ENCODE data around the gene EEFSEC.
A peak's percentile ranks its signal among the peaks of the same experiment; 100 is the strongest.

EEFSEC gene

GRCh38 chr3:128421966-128422365 is 268.7 kb downstream of the EEFSEC start:
- H3K18ac ChIP-seq (ENCODE audit: low read length) = no peak overlapping the region
- no peak overlapping the region for H3K4me3 ChIP-seq (ENCODE audit: low read length in 2 of 2)
- H2BK12ac ChIP-seq (ENCODE audit: low read length) = no peak overlapping the region
- H3K36me3 ChIP-seq (replicated peaks in 1 of 2; ENCODE audit: control insufficient read depth in 2 of 2, insufficient read depth in 2 of 2, low read length in 2 of 2) = no peaks in the 10 kb centered on the region
- H3K79me1 ChIP-seq (ENCODE audit: low read depth, low read length) = peaks cover 1% of the 10 kb centered on the region
- H3K4me2 ChIP-seq (ENCODE audit: insufficient read depth, low read length, poor library complexity, severe bottlenecking) = no peak overlapping the region
- H2AFZ ChIP-seq (ENCODE audit: low read length) = no peak overlapping the region
- no peak overlapping the region for H4K8ac ChIP-seq (ENCODE audit: low read depth, low read length)
- no peak overlapping the region for H3K9ac ChIP-seq (ENCODE audit: low read depth, low read length, poor library complexity)
- peaks cover 0 to 2% of the 10 kb centered on the region in 2 donors for H3K4me1 ChIP-seq (ENCODE audit: control insufficient read depth in 2 of 2, insufficient read depth in 1 of 2, low read depth in 1 of 2, low read length in 2 of 2)
- H3K27ac ChIP-seq (replicated peaks; ENCODE audit: low read length) = no peak overlapping the region
- H3K9me3 ChIP-seq (replicated peaks in 1 of 2; ENCODE audit: control insufficient read depth in 2 of 2, insufficient read depth in 1 of 2, low read depth in 1 of 2, low read length in 2 of 2) = peaks cover 3 to 8% of the 10 kb centered on the region in 2 donors
- no peak overlapping the region for H3K23ac ChIP-seq (ENCODE audit: low read depth, low read length, poor library complexity)
- no peak for DNase-seq (ENCODE audit: low spot score)
- H2BK15ac ChIP-seq (ENCODE audit: low read length) = no peak overlapping the region
- no peak overlapping the region for H2BK120ac ChIP-seq (ENCODE audit: low read depth, low read length)
- peaks cover under 1 to 48% (median 16%) of the 10 kb centered on the region in 3 experiments for H3K27me3 ChIP-seq (ENCODE audit: control insufficient read depth in 3 of 3, insufficient read depth in 3 of 3, low read depth in 1 of 3, low read length in 3 of 3)
- no peak overlapping the region for H3K4ac ChIP-seq (ENCODE audit: low read length)
- no peak overlapping the region for H3K14ac ChIP-seq (ENCODE audit: low read length)
- peak overlapping the region; percentile 32 for H2BK5ac ChIP-seq (ENCODE audit: low read length)
- no peak overlapping the region for H4K91ac ChIP-seq (ENCODE audit: low read depth, low read length, poor library complexity)
- H2AK5ac ChIP-seq (ENCODE audit: low read depth, low read length) = peak overlapping the region; percentile 83
- no CpG with 5 or more reads among the region's 7 CpGs for WGBS, 2 donors (ENCODE audit: extremely low coverage in 2 of 2, insufficient read length in 2 of 2, insufficient replicate concordance in 1 of 2)

- Histone ChIP-seq H2BK5ac (ENCODE audit: low read length) (no peak overlapping the region), H3K4me3 (ENCODE audit: low read length in 2 of 2) (no peak overlapping the region), H3K79me1 (ENCODE audit: low read depth, low read length) (peaks cover 1% of the 10 kb centered on the region), H3K27ac (replicated peaks; ENCODE audit: low read length) (no peak overlapping the region), H3K27me3 (ENCODE audit: control insufficient read depth in 3 of 3, insufficient read depth in 3 of 3, low read depth in 1 of 3, low read length in 3 of 3) (peaks cover 3 to 58% (median 24%) of the 10 kb centered on the region in 3 experiments), H4K8ac (ENCODE audit: low read depth, low read length) (no peak overlapping the region), H2BK15ac (ENCODE audit: low read length) (no peak overlapping the region), H3K4ac (ENCODE audit: low read length) (no peak overlapping the region), H3K9ac (ENCODE audit: low read depth, low read length, poor library complexity) (no peak overlapping the region), H3K9me3 (replicated peaks in 1 of 2; ENCODE audit: control insufficient read depth in 2 of 2, insufficient read depth in 1 of 2, low read depth in 1 of 2, low read length in 2 of 2) (peaks cover 3 to 8% of the 10 kb centered on the region in 2 donors), H3K4me2 (ENCODE audit: insufficient read depth, low read length, poor library complexity, severe bottlenecking) (no peak overlapping the region), H3K18ac (ENCODE audit: low read length) (no peak overlapping the region), H2BK120ac (ENCODE audit: low read depth, low read length) (no peak overlapping the region), H3K36me3 (replicated peaks in 1 of 2; ENCODE audit: control insufficient read depth in 2 of 2, insufficient read depth in 2 of 2, low read length in 2 of 2) (no peaks in the 10 kb centered on the region), H3K14ac (ENCODE audit: low read length) (no peak overlapping the region), H2BK12ac (ENCODE audit: low read length) (no peak overlapping the region), H3K4me1 (ENCODE audit: control insufficient read depth in 2 of 2, insufficient read depth in 1 of 2, low read depth in 1 of 2, low read length in 2 of 2) (peaks cover 2 to 7% of the 10 kb centered on the region in 2 donors), H2AK5ac (ENCODE audit: low read depth, low read length) (peak overlapping the region; percentile 83), H4K91ac (ENCODE audit: low read depth, low read length, poor library complexity) (no peak overlapping the region), H3K23ac (ENCODE audit: low read depth, low read length, poor library complexity) (peak overlapping the region; percentile 17), H2AFZ (ENCODE audit: low read length) (no peak overlapping the region)
- no peak for DNase-seq (ENCODE audit: low spot score)
- no CpG with 5 or more reads among the region's 3 CpGs for WGBS, 2 donors (ENCODE audit: extremely low coverage in 2 of 2, insufficient read length in 2 of 2, insufficient replicate concordance in 1 of 2)
Measured at GRCh38 chr3:128422762-128423524, 269.7 kb downstream of the EEFSEC start.

DNA sequence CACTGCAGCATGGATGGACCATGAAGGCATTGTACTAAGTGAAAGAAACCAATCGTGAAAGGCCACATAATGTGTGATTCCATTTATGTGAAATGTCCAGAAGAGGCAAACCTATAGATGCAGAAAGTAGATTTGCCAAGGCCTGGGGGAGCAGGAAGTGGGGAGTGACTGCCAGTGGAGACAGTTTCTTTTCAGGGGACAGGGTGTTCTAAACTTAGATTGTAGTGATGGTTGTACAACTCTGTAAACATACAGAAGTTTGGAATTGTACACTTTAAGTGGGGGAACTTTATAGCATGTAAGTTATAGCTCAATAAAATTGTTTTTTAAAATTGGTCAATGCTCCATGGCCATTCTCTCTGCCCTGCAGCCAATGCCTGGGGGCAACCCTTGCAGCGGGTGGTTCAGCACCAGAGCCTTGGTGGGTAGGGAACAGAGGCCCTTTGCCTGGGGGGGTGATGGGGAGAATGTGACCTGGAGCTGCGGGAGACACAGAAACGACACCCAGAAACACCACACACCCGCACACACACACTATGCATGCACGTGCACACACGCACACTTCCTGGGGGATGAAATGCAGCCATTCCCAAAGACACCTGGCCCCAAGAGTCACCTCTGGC is 270.4 kb downstream of the EEFSEC start:
- Histone ChIP-seq H2BK120ac (ENCODE audit: low read depth, low read length) (no peak overlapping the region), H2AK5ac (ENCODE audit: low read depth, low read length) (no peak overlapping the region), H3K14ac (ENCODE audit: low read length) (no peak overlapping the region), H3K79me1 (ENCODE audit: low read depth, low read length) (no peaks in the 10 kb centered on the region), H3K27me3 (ENCODE audit: control insufficient read depth in 3 of 3, insufficient read depth in 3 of 3, low read depth in 1 of 3, low read length in 3 of 3) (peaks cover 3 to 65% (median 31%) of the 10 kb centered on the region in 3 experiments), H3K27ac (replicated peaks; ENCODE audit: low read length) (no peak overlapping the region), H3K23ac (ENCODE audit: low read depth, low read length, poor library complexity) (no peak overlapping the region), H3K9me3 (replicated peaks in 1 of 2; ENCODE audit: control insufficient read depth in 2 of 2, insufficient read depth in 1 of 2, low read depth in 1 of 2, low read length in 2 of 2) (peaks cover 3 to 8% of the 10 kb centered on the region in 2 donors), H3K4ac (ENCODE audit: low read length) (no peak overlapping the region), H2BK12ac (ENCODE audit: low read length) (no peak overlapping the region), H4K91ac (ENCODE audit: low read depth, low read length, poor library complexity) (no peak overlapping the region), H3K36me3 (replicated peaks in 1 of 2; ENCODE audit: control insufficient read depth in 2 of 2, insufficient read depth in 2 of 2, low read length in 2 of 2) (no peaks in the 10 kb centered on the region), H2BK15ac (ENCODE audit: low read length) (no peak overlapping the region), H3K4me3 (ENCODE audit: low read length in 2 of 2) (peak overlapping the region in 1 of 2 donors; percentile 32), H4K8ac (ENCODE audit: low read depth, low read length) (no peak overlapping the region), H3K18ac (ENCODE audit: low read length) (no peak overlapping the region), H3K4me1 (ENCODE audit: control insufficient read depth in 2 of 2, insufficient read depth in 1 of 2, low read depth in 1 of 2, low read length in 2 of 2) (peaks cover 5 to 10% of the 10 kb centered on the region in 2 donors), H3K9ac (ENCODE audit: low read depth, low read length, poor library complexity) (no peak overlapping the region), H3K4me2 (ENCODE audit: insufficient read depth, low read length, poor library complexity, severe bottlenecking) (no peak overlapping the region), H2AFZ (ENCODE audit: low read length) (no peak overlapping the region), H2BK5ac (ENCODE audit: low read length) (no peak overlapping the region)
- no peak for DNase-seq (ENCODE audit: low spot score)
- WGBS, 2 donors (ENCODE audit: extremely low coverage in 2 of 2, insufficient read length in 2 of 2, insufficient replicate concordance in 1 of 2) = no CpG with 5 or more reads among the region's 7 CpGs

- Histone ChIP-seq H3K9ac (ENCODE audit: low read depth, low read length, poor library complexity) (no peak overlapping the region), H3K79me1 (ENCODE audit: low read depth, low read length) (no peaks in the 10 kb centered on the region), H3K27me3 (ENCODE audit: control insufficient read depth in 3 of 3, insufficient read depth in 3 of 3, low read depth in 1 of 3, low read length in 3 of 3) (peaks cover 3 to 74% (median 37%) of the 10 kb centered on the region in 3 experiments), H2BK15ac (ENCODE audit: low read length) (no peak overlapping the region), H3K9me3 (replicated peaks in 1 of 2; ENCODE audit: control insufficient read depth in 2 of 2, insufficient read depth in 1 of 2, low read depth in 1 of 2, low read length in 2 of 2) (peaks cover 0 to under 1% of the 10 kb centered on the region in 2 donors), H3K4me1 (ENCODE audit: control insufficient read depth in 2 of 2, insufficient read depth in 1 of 2, low read depth in 1 of 2, low read length in 2 of 2) (peaks cover 5 to 10% of the 10 kb centered on the region in 2 donors), H2AK5ac (ENCODE audit: low read depth, low read length) (no peak overlapping the region), H3K4me3 (ENCODE audit: low read length in 2 of 2) (no peak overlapping the region), H2BK12ac (ENCODE audit: low read length) (no peak overlapping the region), H3K18ac (ENCODE audit: low read length) (no peak overlapping the region), H2BK120ac (ENCODE audit: low read depth, low read length) (no peak overlapping the region), H3K4me2 (ENCODE audit: insufficient read depth, low read length, poor library complexity, severe bottlenecking) (no peak overlapping the region), H3K36me3 (replicated peaks in 1 of 2; ENCODE audit: control insufficient read depth in 2 of 2, insufficient read depth in 2 of 2, low read length in 2 of 2) (no peaks in the 10 kb centered on the region), H2AFZ (ENCODE audit: low read length) (no peak overlapping the region), H3K27ac (replicated peaks; ENCODE audit: low read length) (no peak overlapping the region), H3K14ac (ENCODE audit: low read length) (no peak overlapping the region), H4K91ac (ENCODE audit: low read depth, low read length, poor library complexity) (no peak overlapping the region), H3K23ac (ENCODE audit: low read depth, low read length, poor library complexity) (no peak overlapping the region), H2BK5ac (ENCODE audit: low read length) (no peak overlapping the region), H3K4ac (ENCODE audit: low read length) (no peak overlapping the region), H4K8ac (ENCODE audit: low read depth, low read length) (no peak overlapping the region)
- no peak for DNase-seq (ENCODE audit: low spot score)
- no CpG with 5 or more reads among the region's 14 CpGs for WGBS, 2 donors (ENCODE audit: extremely low coverage in 2 of 2, insufficient read length in 2 of 2, insufficient replicate concordance in 1 of 2)
Measured at GRCh38 chr3:128424508-128425069, 271.3 kb downstream of the EEFSEC start.
